K562 (cell line): ENCODE results near the gene PTPRM. TPM values are rescaled to one million over a fixed set of nuclear protein-coding genes. Genes with fewer than 3 reads are reported as not detected.

ENCODE experiments used
- ATAC-seq: fragments of 200-7000 bp; cut with Tn5 transposase; 3 replicates; pipeline ENCODE4 v1.9.1; 2020; ENCODE audit warnings: moderate library complexity
- BruUV-seq: library from RNA; stranded (reverse); fragments of 400-500 nt; replicated peaks from 2 replicates; lab custom pipeline; 2021; lab: Mats Ljungman, UMichigan
- CTCF ChIA-PET: fragments of 300-600 bp; formaldehyde crosslinking; extraction: SDS; loops from one replicate; lab custom pipeline; 2021; ENCODE audit warnings: low intra/inter-chr PET ratio; lab: Yijun Ruan, JAX
- POLR2A ChIA-PET: fragments of 300-600, 350-650 bp; sonication (Branson Sonifier 250); formaldehyde crosslinking; extraction: SDS; loops from one replicate; lab custom pipeline; 2021; ENCODE audit warnings: antibody characterized with exemption, inconsistent platforms; lab: Yijun Ruan, JAX
- DNase-seq, 4 experiments: peaks; one replicate each; pipeline versions ENCODE4 v3.0.0 to v3.0.0-alpha.2; 2011 to 2018; ENCODE audit warnings: low spot score in 3 of 4, mixed read lengths in 3 of 4; ENCODE audit errors: extremely low read depth in 1 of 4
- FAIRE-seq: peaks from 2 replicates; lab custom pipeline; 2011; peaks lifted over from hg19 to GRCh38; lab: Jason Lieb, UNC
- H2AFZ ChIP-seq: 2 replicates; pipeline ENCODE4 v1.6.0; 2011; ENCODE audit warnings: low read depth, low read length, control low read depth, inconsistent platforms
- H3K27ac ChIP-seq: fragments of 200-600 bp; 3 replicates; pipeline ENCODE4 v1.8.0; 2011; ENCODE audit warnings: low read depth, mild to moderate bottlenecking, control low read depth, inconsistent platforms, low read length, moderate library complexity, mixed read lengths; ENCODE audit errors: extremely low read depth
- H3K27me3 ChIP-seq, 2 experiments: fragments of 300-600 bp in 1 of 2; 2 replicates in 1 of 2; 3 replicates in 1 of 2; pipeline versions ENCODE4 v1.6.0 to v1.8.0; 2011; ENCODE audit warnings: inconsistent platforms in 2 of 2, low read length in 2 of 2, mild to moderate bottlenecking in 1 of 2, mixed read lengths in 1 of 2, moderate library complexity in 1 of 2; ENCODE audit not compliant: control insufficient read depth in 2 of 2, insufficient read depth in 2 of 2
- H3K36me3 ChIP-seq: fragments of 300-600 bp; 3 replicates; pipeline ENCODE4 v1.8.0; 2011; ENCODE audit warnings: mild to moderate bottlenecking, low read length, inconsistent platforms; ENCODE audit not compliant: control insufficient read depth, insufficient read depth
- H3K4me1 ChIP-seq, 2 experiments: fragments of 200-600 bp in 1 of 2; replicated peaks in 1 of 2; 2 replicates in 1 of 2; 3 replicates in 1 of 2; pipeline versions ENCODE4 v1.5.1 to v1.8.0; 2011; ENCODE audit warnings: inconsistent platforms in 2 of 2, low read length in 2 of 2, mild to moderate bottlenecking in 1 of 2, mixed read lengths in 1 of 2, moderate library complexity in 1 of 2; ENCODE audit not compliant: control insufficient read depth in 2 of 2, insufficient read depth in 2 of 2
- H3K4me2 ChIP-seq: 2 replicates; pipeline ENCODE4 v1.6.1; 2011; ENCODE audit warnings: low read length, control low read depth, inconsistent platforms, mixed read lengths; ENCODE audit not compliant: insufficient read depth
- H3K4me3 ChIP-seq: fragments of 200-600 bp; sonication (generic), shearing (Covaris generic); 2 replicates; pipeline ENCODE4 v1.5.1; 2016; ENCODE audit warnings: control low read depth, inconsistent platforms
- H3K79me2 ChIP-seq: fragments of 200-600 bp; 3 replicates; pipeline ENCODE4 v1.8.0; 2011; ENCODE audit warnings: low read length, inconsistent platforms; ENCODE audit not compliant: control insufficient read depth, insufficient read depth
- H3K9ac ChIP-seq, 2 experiments: 2 replicates each; pipeline versions ENCODE4 v1.6.0 to v1.6.1; 2011; ENCODE audit warnings: low read depth in 2 of 2, low read length in 2 of 2, control low read depth in 1 of 2, inconsistent platforms in 1 of 2, mild to moderate bottlenecking in 1 of 2, mixed read lengths in 1 of 2; ENCODE audit not compliant: insufficient read depth in 1 of 2
- H3K9me1 ChIP-seq: one replicate; pipeline ENCODE4 v1.6.0; 2011; ENCODE audit warnings: inconsistent platforms, mild to moderate bottlenecking, low read length, moderate library complexity; ENCODE audit not compliant: control insufficient read depth, insufficient read depth
- H3K9me3 ChIP-seq: replicated peaks from 2 replicates; pipeline ENCODE4 v1.5.1; 2011; ENCODE audit warnings: low read depth, low read length, inconsistent platforms; ENCODE audit not compliant: control insufficient read depth, insufficient read depth
- H4K20me1 ChIP-seq: replicated peaks from 2 replicates; pipeline ENCODE4 v1.6.1; 2011; ENCODE audit warnings: low read length, inconsistent platforms, mixed read lengths; ENCODE audit not compliant: control insufficient read depth, insufficient read depth
- ARID3A ChIP-seq: IDR thresholded peaks from 2 replicates; pipeline ENCODE4 v1.6.1; 2012; ENCODE audit warnings: low read depth, low read length, improper control_type of control experiment, borderline replicate concordance
- BHLHE40 ChIP-seq: IDR thresholded peaks from 2 replicates; pipeline ENCODE4 v1.6.1; 2011; ENCODE audit warnings: low read length, improper control_type of control experiment
- CCAR2 ChIP-seq: fragments of 200-400 bp; formaldehyde crosslinking; IDR thresholded peaks from 2 replicates; pipeline ENCODE4 v1.6.1; 2017; ENCODE audit warnings: mild to moderate bottlenecking, low read depth, low read length
- CHCHD3 ChIP-seq: fragments of 250-450 bp; sonication (Bioruptor Pico); IDR thresholded peaks from 2 replicates; pipeline ENCODE4 v2.1.2; 2022; ENCODE audit warnings: mild to moderate bottlenecking
- ESRRB ChIP-seq: fragments of 250-450 bp; sonication (Bioruptor Pico); IDR thresholded peaks from 2 replicates; pipeline ENCODE4 v1.5.0; 2020; ENCODE audit warnings: mild to moderate bottlenecking, moderate library complexity, borderline replicate concordance
- GABPA ChIP-seq: fragments of 200-800 bp; sonication (Bioruptor generic); conservative IDR thresholded peaks from 2 replicates; pipeline ENCODE4 v1.6.1; 2016; ENCODE audit warnings: low read depth, missing genetic modification characterization, missing compliant biosample characterization
- KLF6 ChIP-seq: fragments of 250-450 bp; sonication (Bioruptor Pico); IDR thresholded peaks from 2 replicates; pipeline ENCODE4 v1.4.0; 2020; ENCODE audit warnings: mild to moderate bottlenecking, moderate library complexity, borderline replicate concordance
- NFRKB ChIP-seq: fragments of 450-650 bp; IDR thresholded peaks from 2 replicates; pipeline ENCODE4 v1.6.1; 2016; ENCODE audit warnings: low read depth
- NR4A1 ChIP-seq, 2 experiments: fragments of 250-450 bp in 1 of 2; fragments of 450-650 bp in 1 of 2; sonication (Bioruptor Pico) in 1 of 2; IDR thresholded peaks; 2 replicates each; pipeline versions ENCODE4 v1.4.0 to v1.6.1; 2016 to 2020; ENCODE audit warnings: mild to moderate bottlenecking in 2 of 2, missing compliant biosample characterization in 1 of 2, missing genetic modification characterization in 1 of 2, moderate library complexity in 1 of 2
- SRF ChIP-seq, 2 experiments: fragments of 250-450, 450-650 bp in 1 of 2; sonication (Bioruptor Pico) in 1 of 2; sonication (generic) in 1 of 2; formaldehyde crosslinking; IDR thresholded peaks; 2 replicates each; pipeline versions ENCODE4 v1.5.0 to v1.5.1; 2020 to 2022; ENCODE audit warnings: mild to moderate bottlenecking in 1 of 2, missing genetic modification reagents in 1 of 2
- TARDBP ChIP-seq: fragments of 450-650 bp; IDR thresholded peaks from 2 replicates; pipeline ENCODE4 v1.6.1; 2016
- TCFL5 ChIP-seq: fragments of 250-450 bp; sonication (Bioruptor Pico); conservative IDR thresholded peaks from 2 replicates; pipeline ENCODE4 v1.6.1; 2021; ENCODE audit warnings: mild to moderate bottlenecking, moderate library complexity, matching md5 sums
- ZC3H11A ChIP-seq: IDR thresholded peaks from 2 replicates; pipeline ENCODE4 v1.6.1; 2012; ENCODE audit warnings: low read depth, low read length, improper control_type of control experiment
- WGBS: fragments of 100-300 bp; shearing (Covaris generic); methylation state at CpG from one replicate; pipeline ENCODE4 v1.1.6; 2016; ENCODE audit warnings: low coverage, mixed read lengths; ENCODE audit not compliant: insufficient coverage; ENCODE audit errors: missing lambda C conversion rate; 5-methylcytosine and 5-hydroxymethylcytosine counted together
- in situ Hi-C: fragments of 300-500 bp; cut with MboI; formaldehyde crosslinking; loops from 4 replicates; pipeline ENCODE4 v1.15.0; 2018; ENCODE audit warnings: inconsistent platforms, mixed read lengths
- intact Hi-C: fragments of 100-400 bp; cut with micrococcal nuclease; formaldehyde crosslinking; loops from 2 replicates; pipeline ENCODE4 v1.14.2; 2022
- polyA plus RNA-seq, 8 experiments: library from polyadenylated mRNA; depleted of rRNA in 4 of 8; stranded (reverse) in 5 of 8; unstranded in 3 of 8; fragments of >200 nt; fragmentation: Nextera tagmentation in 2 of 8; fragmentation: Illumina TruSeq in 1 of 8; extraction: Ambion mirVana in 2 of 8; extraction: Trizol in 1 of 8; gene quantifications; 2 replicates each; pipeline versions ENCODE4 v1.2.1 to v1.2.3, GENCODE V29; 2011 to 2014; ENCODE audit warnings: inconsistent platforms in 1 of 8, missing spikeins in 1 of 8
- total RNA-seq, 7 experiments: library from RNA; depleted of rRNA in 6 of 7; stranded (reverse); fragments of >200 nt in 6 of 7; fragmentation: Illumina TruSeq in 2 of 7; extraction: Trizol in 2 of 7; gene quantifications; 2 replicates each; pipeline versions ENCODE4 v1.2.1 to v1.2.3, GENCODE V29; 2011 to 2021; ENCODE audit warnings: low replicate concordance in 1 of 7

The PTPRM gene
- total and polyA plus RNA-seq, 9 of the 15 experiments (the other 6 are each of a cell fraction or from before 2014, with no cell fraction given) = 0.03 to 0.16 (median 0.08) TPM; not detected in 3

DNA sequence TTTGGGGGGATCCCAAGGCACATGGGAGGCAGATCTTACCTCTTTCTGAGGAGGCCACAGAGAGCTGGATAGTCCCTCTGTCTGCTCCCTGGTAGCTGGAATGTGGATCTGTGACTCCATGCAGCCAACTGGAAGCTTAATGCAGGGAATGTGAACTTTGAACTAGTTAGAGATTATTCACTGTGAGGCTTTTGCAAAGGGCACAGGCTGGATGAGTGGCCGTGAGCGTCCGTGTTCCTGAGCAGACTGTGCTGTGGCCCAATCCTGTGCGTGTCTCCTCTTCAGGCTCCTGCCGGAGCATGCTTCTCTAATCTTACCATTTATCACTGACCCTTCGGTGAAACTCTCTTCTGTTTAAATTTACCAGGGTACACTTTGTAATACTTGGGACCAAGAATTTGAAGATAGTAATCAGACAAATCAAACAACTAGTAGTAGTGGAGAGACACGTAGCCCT is 187.6 kb downstream of the PTPRM start:
- ChIA-PET CTCF (no interaction called here), POLR2A (no interaction called here)
- Histone ChIP-seq H3K36me3 (no peaks in the 10 kb centered on the region), H3K9me1 (no peaks in the 10 kb centered on the region), H3K9me3 (no peaks in the 10 kb centered on the region), H3K4me3 (no peak overlapping the region), H3K4me2 (no peak overlapping the region), H3K9ac (no peak overlapping the region), H3K4me1 (no peaks in the 10 kb centered on the region), H4K20me1 (no peaks in the 10 kb centered on the region), H3K79me2 (no peaks in the 10 kb centered on the region), H3K27me3 (no peaks in the 10 kb centered on the region), H2AFZ (no peak overlapping the region), H3K27ac (no peak overlapping the region)
- no peak for FAIRE-seq
- in situ Hi-C loops (no loop called here), intact Hi-C loops (no loop called here)
- 0% methylated on average over 7 of the region's 7 CpGs for WGBS
- ATAC-seq = no peak
- no peak for DNase-seq
- no TSS peak for BruUV-seq
- TF ChIP-seq NR4A1 (CRISPR knock-in tag; IDR thresholded peaks at IDR 0.05) = no peak
- TF ChIP-seq NR4A1 (tag; IDR thresholded peaks at IDR 0.05) = no peak
- TF ChIP-seq TARDBP = no peak
- TF ChIP-seq ARID3A = no peak
- TF ChIP-seq GABPA (tag) = no peak
- TF ChIP-seq SRF (CRISPR knock-in tag; IDR thresholded peaks at IDR 0.05) = no peak
- no peak for TF ChIP-seq ESRRB (CRISPR knock-in tag)
- no peak for TF ChIP-seq KLF6
- TF ChIP-seq BHLHE40 = no peak
- no peak for TF ChIP-seq ZC3H11A
- no peak for TF ChIP-seq CCAR2
- no peak for TF ChIP-seq NFRKB
- TF ChIP-seq CHCHD3 (CRISPR knock-in tag) = no peak
- no peak for TF ChIP-seq TCFL5 (CRISPR knock-in tag)
